NCI-H1694 treated with DMSO at 0.1 percent for 48 hours (cell line): ENCODE data around the gene KNL1.
"Not testable (repeated sequence)": the region's sequence is repeated elsewhere in the genome, so short reads cannot be mapped to it uniquely, and the experiment has no call there.

Experiments
- DNase-seq: peaks from one replicate; lab custom pipeline; 2025; lab: John Stamatoyannopoulos, UW

The KNL1 gene

GRCh38 chr15:40593588-40594428, at the start of gene KNL1:
Gene KNL1 (plus strand): TSS chr15:40594249. CDS start chr15:40602932, 8,683 bp downstream.
- peak; percentile 95 for DNase-seq

GRCh38 chr15:40545457-40545856, 48.6 kb upstream of the KNL1 start:
- DNase-seq, result no peak

GRCh38 chr15:40548610-40549009, 45.4 kb upstream of the KNL1 start:
- DNase-seq, result no peak

GRCh38 chr15:40549894-40550293, 44.2 kb upstream of the KNL1 start:
- DNase-seq, result peak; percentile 4

- DNase-seq, result no peak
These were observed 43.6 kb upstream of the KNL1 start for GRCh38 chr15:40550341-40551037.

- DNase-seq, result no peak
These were observed 39.9 kb upstream of the KNL1 start for GRCh38 chr15:40554161-40554525.

GRCh38 chr15:40555876-40556275, 38.2 kb upstream of the KNL1 start:
- no peak for DNase-seq

- DNase-seq, result no peak
These were observed 34.9 kb upstream of the KNL1 start for GRCh38 chr15:40558952-40559742.

- DNase-seq, result no peak
These were observed 31.4 kb upstream of the KNL1 start for GRCh38 chr15:40562691-40563090.

- no peak for DNase-seq
These were observed 30.6 kb upstream of the KNL1 start for GRCh38 chr15:40563426-40563825.

GRCh38 chr15:40564591-40565332, 29.3 kb upstream of the KNL1 start, which contains the start of gene CCDC32:
Gene CCDC32 (minus strand): TSS chr15:40565042. CDS start chr15:40563015, 2,027 bp downstream.
- peak; percentile 96 for DNase-seq

GRCh38 chr15:40565333-40566238, 28.5 kb upstream of the KNL1 start:
- DNase-seq, result no peak

- DNase-seq, result peak; percentile 6
These were observed 26.9 kb upstream of the KNL1 start for GRCh38 chr15:40567111-40567510.

GRCh38 chr15:40569129-40569953, 24.7 kb upstream of the KNL1 start, which contains the start of gene RPUSD2:
Gene RPUSD2 (plus strand): TSS chr15:40569299. CDS start chr15:40569338, 39 bp downstream.
- peak; percentile 78 for DNase-seq

- DNase-seq, result no peak
These were observed 18.9 kb upstream of the KNL1 start for GRCh38 chr15:40575113-40575512.

GRCh38 chr15:40576914-40577313, 17.1 kb upstream of the KNL1 start:
- DNase-seq, result not testable (repeated sequence)

GRCh38 chr15:40578892-40579291, 15.2 kb upstream of the KNL1 start:
- no peak for DNase-seq

- DNase-seq, result not testable (repeated sequence)
These were observed 12.3 kb upstream of the KNL1 start for GRCh38 chr15:40581796-40582195.

- no peak for DNase-seq
These were observed 11.3 kb upstream of the KNL1 start for GRCh38 chr15:40582726-40583246.
